Smooth muscle cell (in vitro differentiated cells): ENCODE data around the gene PRDM1. TPM values are rescaled to one million over a fixed set of nuclear protein-coding genes. Genes with fewer than 3 reads are reported as not detected.

ENCODE experiments used
- DNase-seq: peaks from one replicate; lab custom pipeline; 2025; ENCODE audit not compliant: unreplicated experiment; lab: John Stamatoyannopoulos, UW
- H2AFZ ChIP-seq: fragments of 200-600 bp; sonication (generic); 2 replicates; pipeline ENCODE4 v1.6.0; 2016; ENCODE audit warnings: antibody characterized with exemption, low read depth, mild to moderate bottlenecking
- H3F3A ChIP-seq: fragments of 200-600 bp; sonication (generic); 2 replicates; pipeline ENCODE4 v1.6.0; 2017; ENCODE audit warnings: antibody characterized with exemption, low read depth
- H3K27ac ChIP-seq: fragments of 200-600 bp; sonication (generic); 2 replicates; pipeline ENCODE4 v1.5.1; 2016; ENCODE audit warnings: low read depth, mild to moderate bottlenecking
- H3K27me3 ChIP-seq: fragments of 200-600 bp; sonication (generic); 2 replicates; pipeline ENCODE4 v1.6.1; 2016; ENCODE audit warnings: low read depth, mild to moderate bottlenecking
- H3K36me3 ChIP-seq: fragments of 200-600 bp; sonication (generic); 2 replicates; pipeline ENCODE4 v1.5.1; 2016; ENCODE audit warnings: low read depth
- H3K4me1 ChIP-seq: fragments of 200-600 bp; sonication (generic); 2 replicates; pipeline ENCODE4 v1.5.1; 2016; ENCODE audit warnings: low read depth
- H3K4me2 ChIP-seq: fragments of 200-600 bp; sonication (generic); 2 replicates; pipeline ENCODE4 v1.6.0; 2016; ENCODE audit warnings: mild to moderate bottlenecking
- H3K4me3 ChIP-seq: fragments of 200-600 bp; sonication (generic); 2 replicates; pipeline ENCODE4 v1.5.1; 2016; ENCODE audit warnings: mild to moderate bottlenecking
- H3K79me2 ChIP-seq: fragments of 200-600 bp; sonication (generic); 2 replicates; pipeline ENCODE4 v1.6.0; 2016; ENCODE audit warnings: low read depth, mild to moderate bottlenecking
- H3K9ac ChIP-seq: fragments of 200-600 bp; sonication (generic); 2 replicates; pipeline ENCODE4 v1.6.0; 2016; ENCODE audit warnings: low read depth
- H3K9me3 ChIP-seq: fragments of 200-600 bp; sonication (generic); replicated peaks from 2 replicates; pipeline ENCODE4 v1.5.1; 2016; ENCODE audit warnings: low read depth
- H4K20me1 ChIP-seq: fragments of 200-600 bp; sonication (generic); 2 replicates; pipeline ENCODE4 v1.6.0; 2016; ENCODE audit warnings: low read depth
- CTCF ChIP-seq: fragments of 200-600 bp; sonication (generic); IDR thresholded peaks from 2 replicates; pipeline ENCODE4 v1.5.1; 2017; ENCODE audit warnings: borderline replicate concordance, mild to moderate bottlenecking, antibody characterized with exemption; ENCODE audit not compliant: insufficient read depth, poor library complexity, severe bottlenecking
- WGBS: methylation state at CpG from one replicate; pipeline ENCODE4 v1.1.7; 2016; ENCODE audit warnings: low lambda C conversion rate; 5-methylcytosine and 5-hydroxymethylcytosine counted together
- polyA plus RNA-seq: library from polyadenylated mRNA; unstranded; fragments of >200 nt; fragmentation: Nextera tagmentation; extraction: Ambion mirVana; gene quantifications from 2 replicates; pipeline ENCODE4 v1.2.1, GENCODE V29; 2016
- total RNA-seq: library from RNA; depleted of rRNA; stranded (reverse); fragments of >200 nt; gene quantifications from 2 replicates; pipeline ENCODE4 v1.2.3, GENCODE V29; 2014

Gene PRDM1
- total and polyA plus RNA-seq, 2 experiments from 2014 or later = 15.1 to 15.6 TPM

GRCh38 chr6:106064142-106064541 lies 22.0 kb upstream of the PRDM1 start:
- H3K27ac ChIP-seq = peak overlapping the region; percentile 34
- H3K9me3 ChIP-seq = no peaks in the 10 kb centered on the region

GRCh38 chr6:106064756-106065155 lies 21.4 kb upstream of the PRDM1 start:
- Histone ChIP-seq H3K27me3 (peaks cover 61% of the 10 kb centered on the region), H3K27ac (no peak overlapping the region), H3K4me3 (no peak overlapping the region), H4K20me1 (no peaks in the 10 kb centered on the region), H3K79me2 (no peaks in the 10 kb centered on the region), H3K36me3 (no peaks in the 10 kb centered on the region), H3F3A (peaks cover 5% of the 10 kb centered on the region), H3K4me2 (no peak overlapping the region), H3K4me1 (peaks cover 8% of the 10 kb centered on the region), H2AFZ (no peak overlapping the region), H3K9me3 (no peaks in the 10 kb centered on the region), H3K9ac (no peak overlapping the region)
- TF ChIP-seq CTCF = no peak
- no peak for DNase-seq
- WGBS = 77% methylated on average over 1 of the region's 1 CpG

More at GRCh38 chr6:106064142-106064541, 22.0 kb upstream of the PRDM1 start:
- WGBS = 8% methylated on average over 3 of the region's 3 CpGs
- no peak overlapping the region for H3K9ac ChIP-seq
- no peak overlapping the region for H2AFZ ChIP-seq
- no peaks in the 10 kb centered on the region for H4K20me1 ChIP-seq
- H3K4me1 ChIP-seq = peaks cover 8% of the 10 kb centered on the region
- no peak overlapping the region for H3K4me3 ChIP-seq
- H3K4me2 ChIP-seq = peak overlapping the region; percentile 38
- no peak for DNase-seq
- H3K36me3 ChIP-seq = no peaks in the 10 kb centered on the region
- no peaks in the 10 kb centered on the region for H3K79me2 ChIP-seq
- no peak for TF ChIP-seq CTCF
- peaks cover 5% of the 10 kb centered on the region for H3F3A ChIP-seq
- peaks cover 62% of the 10 kb centered on the region for H3K27me3 ChIP-seq

- Histone ChIP-seq H3F3A (peaks cover 5% of the 10 kb centered on the region), H4K20me1 (no peaks in the 10 kb centered on the region), H3K9ac (no peak overlapping the region), H3K4me1 (peaks cover 8% of the 10 kb centered on the region), H3K27ac (no peak overlapping the region), H3K9me3 (no peaks in the 10 kb centered on the region), H3K36me3 (no peaks in the 10 kb centered on the region), H3K4me2 (no peak overlapping the region), H3K27me3 (peaks cover 61% of the 10 kb centered on the region), H3K79me2 (no peaks in the 10 kb centered on the region), H2AFZ (no peak overlapping the region), H3K4me3 (no peak overlapping the region)
- TF ChIP-seq CTCF = no peak
- DNase-seq = no peak
- WGBS = 82% methylated on average over 1 of the region's 1 CpG
Observed at GRCh38 chr6:106066989-106067388, 19.1 kb upstream of the PRDM1 start.

GRCh38 chr6:106069478-106069877 lies 16.7 kb upstream of the PRDM1 start:
- Histone ChIP-seq H2AFZ (no peak overlapping the region), H3K27me3 (peaks cover 67% of the 10 kb centered on the region), H3K9ac (no peak overlapping the region), H3K4me3 (no peak overlapping the region), H3K4me2 (peak overlapping the region; percentile 4), H3K4me1 (no peaks in the 10 kb centered on the region), H3K9me3 (no peaks in the 10 kb centered on the region), H3K36me3 (no peaks in the 10 kb centered on the region), H3K27ac (no peak overlapping the region), H3K79me2 (no peaks in the 10 kb centered on the region), H3F3A (no peaks in the 10 kb centered on the region), H4K20me1 (no peaks in the 10 kb centered on the region)
- DNase-seq = no peak
- no peak for TF ChIP-seq CTCF
- WGBS = 46% methylated on average over 8 of the region's 8 CpGs
